DMS53 (cell line): ENCODE data around the gene EEFSEC.
A peak's percentile ranks its signal among the peaks of the same experiment; 100 is the strongest.

Experiments
- DNase-seq: peaks from one replicate; lab custom pipeline; 2025; lab: John Stamatoyannopoulos, UW

EEFSEC gene

DNA sequence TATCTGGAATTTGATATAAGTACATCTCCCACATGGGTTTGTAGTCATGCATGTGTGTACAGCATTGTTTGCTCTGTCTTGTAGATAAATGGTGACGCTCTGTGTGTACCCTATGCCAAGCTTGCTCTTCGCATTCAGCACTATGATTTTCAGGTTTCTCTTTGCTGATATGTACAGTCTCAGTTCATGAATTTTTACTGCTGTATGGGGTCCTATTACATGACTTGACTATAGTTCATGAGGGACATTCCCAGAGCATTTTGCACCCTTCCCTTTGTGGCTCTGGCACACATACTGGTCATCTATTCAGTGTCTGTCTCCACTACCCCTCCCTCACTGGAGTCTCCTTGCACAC is 132.7 kb downstream of the EEFSEC start:
- no peak for DNase-seq

DNA sequence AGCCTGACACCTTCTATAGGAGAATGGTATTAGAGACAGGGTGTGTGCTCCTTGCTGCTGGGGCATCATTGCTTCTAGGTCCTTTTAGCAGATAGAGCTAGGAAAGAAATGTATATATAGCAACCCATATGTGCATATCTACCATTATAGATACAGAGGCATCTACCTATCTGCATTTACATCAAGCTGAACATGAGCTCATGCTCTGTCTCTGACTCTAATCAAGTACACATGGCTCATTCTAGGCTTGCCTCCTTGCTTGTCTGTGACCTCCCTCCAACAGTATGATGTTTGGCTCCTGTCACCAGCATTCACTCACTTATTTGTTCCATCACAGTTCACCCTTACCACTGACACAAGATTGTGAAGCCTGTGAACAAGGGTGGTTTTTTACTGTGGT is 133.4 kb downstream of the EEFSEC start:
- DNase-seq: no peak

- no peak for DNase-seq
Observed at GRCh38 chr3:128287216-128287615, 133.9 kb downstream of the EEFSEC start.

GRCh38 chr3:128289534-128289933 is 136.3 kb downstream of the EEFSEC start:
- no peak for DNase-seq

- no peak for DNase-seq
Observed at GRCh38 chr3:128290484-128290883, 137.2 kb downstream of the EEFSEC start.

GRCh38 chr3:128293930-128294329 is 140.6 kb downstream of the EEFSEC start:
- DNase-seq: no peak

DNA sequence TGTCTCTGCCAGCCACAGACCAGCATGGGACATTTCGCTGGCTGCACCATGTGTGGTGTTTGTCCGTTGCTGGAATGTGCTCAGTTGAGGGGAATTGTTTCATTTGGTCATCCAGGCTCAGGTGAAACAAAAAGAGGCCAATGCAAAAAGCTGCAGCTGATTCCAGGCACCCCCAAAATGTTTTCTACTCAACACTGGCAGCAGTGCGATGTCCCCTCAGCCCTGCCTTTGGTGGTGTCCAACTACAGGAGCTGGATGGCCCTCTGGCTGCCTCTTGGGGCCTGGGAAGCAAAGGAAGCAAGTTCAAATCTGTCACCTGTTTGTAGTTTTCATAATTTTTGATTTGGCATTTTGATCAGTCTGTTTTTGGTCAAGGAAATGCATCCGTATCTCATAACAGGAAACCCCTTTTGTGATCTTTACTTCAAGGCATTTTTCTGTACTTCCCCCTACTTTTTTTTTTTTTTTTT is 141.8 kb downstream of the EEFSEC start:
- DNase-seq: no peak

DNA sequence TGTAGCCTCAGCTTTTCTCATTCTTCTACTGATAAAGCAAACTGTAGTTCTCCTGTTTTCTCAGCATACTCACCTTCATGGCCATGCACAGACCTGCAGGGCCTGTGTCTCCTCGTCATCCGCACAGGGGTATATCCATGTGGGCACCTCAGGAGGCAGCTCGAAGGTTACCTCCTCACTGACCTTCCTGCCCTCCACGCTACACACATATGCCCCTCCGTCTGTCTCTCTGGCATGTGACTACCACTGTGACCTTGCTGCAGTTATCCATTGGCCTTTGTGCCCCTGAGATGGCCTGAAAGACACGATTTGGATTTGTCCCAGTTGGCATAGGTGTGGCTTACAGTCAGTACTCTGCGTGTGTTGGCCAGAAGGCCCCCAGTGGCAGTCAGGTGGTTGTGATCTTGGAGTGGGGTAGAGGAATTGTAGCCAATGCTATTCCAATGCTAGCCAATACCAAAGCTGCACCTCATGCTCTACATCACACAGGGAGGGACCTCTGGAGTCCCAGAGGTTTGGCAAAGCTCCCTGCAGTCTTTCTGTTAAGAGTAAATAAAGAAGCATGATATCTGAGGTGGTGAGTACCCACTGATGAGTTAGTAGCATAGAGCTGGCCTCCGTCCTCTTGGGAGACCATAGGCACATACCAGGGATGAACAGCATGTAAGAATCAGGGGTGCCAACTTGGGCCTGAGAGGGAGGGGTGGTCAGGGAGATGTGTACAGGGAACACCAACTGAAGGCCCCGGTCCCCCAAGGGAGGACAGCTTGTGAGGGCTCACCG is 143.4 kb downstream of the EEFSEC start:
- no peak for DNase-seq

DNA sequence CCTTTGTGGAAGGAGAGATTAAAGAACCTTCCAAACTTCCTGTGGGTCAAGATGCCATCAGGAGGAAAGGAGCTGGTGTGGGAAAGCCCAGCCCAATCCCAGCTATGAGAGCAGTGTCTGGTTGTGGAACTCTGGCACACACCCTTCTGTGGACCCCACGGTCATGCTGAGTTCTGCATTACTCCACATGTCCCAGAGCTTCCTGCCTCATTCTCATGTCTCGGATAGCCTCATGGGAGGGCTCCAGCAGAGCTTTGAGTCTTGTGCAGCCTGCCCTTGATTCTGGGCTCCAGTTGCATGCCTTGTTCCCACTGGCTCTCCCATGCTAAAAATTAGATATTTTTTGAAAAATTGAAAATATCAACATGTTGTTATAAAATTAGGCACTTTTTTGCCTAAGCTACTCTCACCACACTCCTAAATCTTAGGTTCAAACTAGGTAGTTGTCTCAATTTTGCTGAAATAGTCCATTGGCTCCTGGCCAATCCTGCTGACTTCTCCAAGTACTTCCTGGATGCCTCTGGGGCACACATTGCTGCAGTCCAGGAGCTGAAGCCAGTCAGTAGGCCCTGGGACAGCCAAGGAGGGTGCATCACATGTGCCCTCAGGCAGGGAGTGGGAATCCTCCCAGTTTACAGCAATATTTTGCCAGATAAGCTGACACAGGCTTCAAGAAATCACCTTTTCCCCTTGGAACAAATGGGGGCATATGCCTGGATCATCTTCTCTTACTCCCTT is 144.3 kb downstream of the EEFSEC start:
- DNase-seq: peak; percentile 42

GRCh38 chr3:128301186-128302023 is 148.1 kb downstream of the EEFSEC start:
- DNase-seq: no peak

- DNase-seq: no peak
Observed at GRCh38 chr3:128306481-128306880, 153.2 kb downstream of the EEFSEC start.

GRCh38 chr3:128307029-128307633 is 153.8 kb downstream of the EEFSEC start:
- DNase-seq: peak; percentile 47

GRCh38 chr3:128307781-128308469 is 154.6 kb downstream of the EEFSEC start:
- DNase-seq: peak; percentile 8

DNA sequence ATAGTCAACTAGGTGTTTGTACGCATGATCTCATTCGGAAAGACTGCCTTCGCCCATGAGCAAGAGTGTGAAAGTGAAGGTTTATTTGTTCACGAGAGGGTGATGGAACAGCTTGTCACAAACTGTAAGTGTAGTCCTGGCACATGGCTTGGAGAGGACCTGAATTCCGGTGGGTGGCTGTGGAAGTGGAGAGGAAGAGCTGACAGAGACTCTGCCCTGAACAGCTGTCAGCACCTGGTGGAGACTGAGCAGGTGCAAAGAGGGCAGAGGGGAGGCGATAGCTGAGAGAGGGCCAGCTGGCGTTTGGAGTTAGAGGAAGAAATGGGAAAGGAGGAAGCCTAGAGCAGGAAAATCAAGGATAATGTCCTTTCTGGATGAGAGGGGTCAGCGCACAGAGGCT is 155.7 kb downstream of the EEFSEC start:
- DNase-seq: peak; percentile 92

- peak; percentile 11 for DNase-seq
Observed at GRCh38 chr3:128310286-128311058, 157.2 kb downstream of the EEFSEC start.

- DNase-seq: no peak
Observed at GRCh38 chr3:128311441-128311844, 158.2 kb downstream of the EEFSEC start.

GRCh38 chr3:128312271-128312670 is 159.0 kb downstream of the EEFSEC start:
- no peak for DNase-seq

DNA sequence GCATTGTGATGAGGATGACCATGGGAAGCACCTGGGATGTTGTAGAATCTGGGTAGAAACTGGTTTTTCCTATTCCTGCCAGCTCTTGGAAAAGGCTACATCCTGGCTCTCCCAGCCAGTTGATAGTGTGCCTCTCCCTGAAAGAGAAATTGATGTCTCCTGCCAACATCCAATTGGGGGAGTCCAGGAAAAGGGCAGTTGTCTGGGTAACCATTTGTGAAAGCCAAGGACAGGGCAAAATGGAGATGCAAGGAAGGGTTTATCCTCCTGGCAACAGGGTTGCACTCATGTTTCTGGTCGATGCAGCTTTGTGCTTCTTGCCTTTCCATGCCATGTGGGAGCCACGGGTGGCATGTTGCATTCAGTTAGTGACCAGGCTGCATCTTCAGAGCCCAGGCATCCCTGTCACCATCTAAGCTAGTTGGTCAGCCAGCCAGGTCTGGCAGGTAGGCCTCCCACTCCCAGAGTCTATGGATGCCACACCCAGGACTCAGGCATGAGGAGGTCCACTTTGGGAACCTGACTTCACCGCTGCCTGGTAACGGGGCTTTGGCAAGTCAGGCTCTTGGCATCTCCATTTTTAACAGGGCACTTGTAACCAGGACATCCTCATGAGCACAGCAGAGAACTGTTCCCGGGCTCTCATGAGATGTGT is 159.9 kb downstream of the EEFSEC start:
- no peak for DNase-seq

GRCh38 chr3:128313935-128314334 is 160.7 kb downstream of the EEFSEC start:
- peak; percentile 18 for DNase-seq

- no peak for DNase-seq
Observed at GRCh38 chr3:128315313-128315712, 162.0 kb downstream of the EEFSEC start.
